ENCODE results near the gene SIX6. TPM values are rescaled to one million over a fixed set of nuclear protein-coding genes. Genes with fewer than 3 reads are reported as not detected.

The SIX6 gene
- total RNA-seq, 1 donor from 2014 or later = not detected

- no peaks in the 10 kb centered on the region for H4K20me1 ChIP-seq (ENCODE audit: insufficient read depth, low read length)
- H3K9ac ChIP-seq (ENCODE audit: low read length) = no peak overlapping the region
- DNase-seq (ENCODE audit: low read depth) (no peak), FAIRE-seq (no peak)
- Mint-ChIP-seq H3K27me3 (ENCODE audit: low read depth, unreplicated experiment) (peaks cover 58% of the 10 kb centered on the region), H3K4me1 (ENCODE audit: low read depth, unreplicated experiment) (no peaks in the 10 kb centered on the region), H3K9me3 (ENCODE audit: unreplicated experiment) (peaks cover 4% of the 10 kb centered on the region), H3K4me3 (ENCODE audit: unreplicated experiment) (peak overlapping the region; percentile 36), H3K27ac (ENCODE audit: unreplicated experiment) (no peak overlapping the region), H3K36me3 (ENCODE audit: low read depth, unreplicated experiment) (no peaks in the 10 kb centered on the region)
- peak overlapping the region; percentile 77 for H3K4me2 ChIP-seq (ENCODE audit: low read length)
- H3K4me1 ChIP-seq (ENCODE audit: insufficient read depth, low read length) = no peaks in the 10 kb centered on the region
- no peaks in the 10 kb centered on the region for H3K36me3 ChIP-seq (ENCODE audit: insufficient read depth, low read length)
- no peaks in the 10 kb centered on the region for H3K79me2 ChIP-seq (ENCODE audit: insufficient read depth, low read length)
- no peak overlapping the region for H3K27ac ChIP-seq (ENCODE audit: low read depth, low read length)
- H3K9me3 ChIP-seq (ENCODE audit: insufficient read depth, low read depth, low read length) = peaks cover 3% of the 10 kb centered on the region
- H2AFZ ChIP-seq (ENCODE audit: low read depth, low read length) = peak overlapping the region; percentile 26
- peaks cover 79% of the 10 kb centered on the region for H3K27me3 ChIP-seq (ENCODE audit: insufficient read depth, low read length)
- peak; percentile 94 for TF ChIP-seq EZH2 (IDR thresholded peaks at IDR 0.05; ENCODE audit: insufficient read depth, low read length)
- TF ChIP-seq CTCF (IDR thresholded peaks at IDR 0.05; ENCODE audit: insufficient read depth, low read depth, low read length) = no peak
- no peak overlapping the region for H3K4me3 ChIP-seq (ENCODE audit: insufficient read depth, low read depth, low read length)
Measured at GRCh38 chr14:60515511-60516289, 6.8 kb downstream of the SIX6 start.

GRCh38 chr14:60532442-60532841, 23.5 kb downstream of the SIX6 start:
- peaks cover 2% of the 10 kb centered on the region for H3K27me3 Mint-ChIP-seq (ENCODE audit: low read depth, unreplicated experiment)
- H4K20me1 ChIP-seq (ENCODE audit: insufficient read depth, low read length) = no peaks in the 10 kb centered on the region
- no peak overlapping the region for H2AFZ ChIP-seq (ENCODE audit: low read depth, low read length)
- no peak overlapping the region for H3K4me2 ChIP-seq (ENCODE audit: low read length)
- no peak overlapping the region for H3K4me3 ChIP-seq (ENCODE audit: insufficient read depth, low read depth, low read length)
- no peak overlapping the region for H3K9ac ChIP-seq (ENCODE audit: low read length)
- peaks cover 5% of the 10 kb centered on the region for H3K9me3 Mint-ChIP-seq (ENCODE audit: unreplicated experiment)
- no peak overlapping the region for H3K27ac Mint-ChIP-seq (ENCODE audit: unreplicated experiment)
- TF ChIP-seq EZH2 (IDR thresholded peaks at IDR 0.05; ENCODE audit: insufficient read depth, low read length) (no peak), CTCF (IDR thresholded peaks at IDR 0.05; ENCODE audit: insufficient read depth, low read depth, low read length) (no peak)
- H3K36me3 ChIP-seq (ENCODE audit: insufficient read depth, low read length) = no peaks in the 10 kb centered on the region
- H3K4me1 Mint-ChIP-seq (ENCODE audit: low read depth, unreplicated experiment) = no peaks in the 10 kb centered on the region
- H3K4me3 Mint-ChIP-seq (ENCODE audit: unreplicated experiment) = no peak overlapping the region
- H3K27ac ChIP-seq (ENCODE audit: low read depth, low read length) = no peak overlapping the region
- H3K36me3 Mint-ChIP-seq (ENCODE audit: low read depth, unreplicated experiment) = no peaks in the 10 kb centered on the region
- H3K79me2 ChIP-seq (ENCODE audit: insufficient read depth, low read length) = no peaks in the 10 kb centered on the region
- FAIRE-seq (no peak), DNase-seq (ENCODE audit: low read depth) (no peak)
- no peaks in the 10 kb centered on the region for H3K27me3 ChIP-seq (ENCODE audit: insufficient read depth, low read length)
- H3K9me3 ChIP-seq (ENCODE audit: insufficient read depth, low read depth, low read length) = no peaks in the 10 kb centered on the region
- no peaks in the 10 kb centered on the region for H3K4me1 ChIP-seq (ENCODE audit: insufficient read depth, low read length)

GRCh38 chr14:60537663-60538062, 28.7 kb downstream of the SIX6 start:
- Histone ChIP-seq H3K36me3 (ENCODE audit: insufficient read depth, low read length) (no peaks in the 10 kb centered on the region), H2AFZ (ENCODE audit: low read depth, low read length) (no peak overlapping the region), H3K4me1 (ENCODE audit: insufficient read depth, low read length) (no peaks in the 10 kb centered on the region), H3K27ac (ENCODE audit: low read depth, low read length) (no peak overlapping the region), H4K20me1 (ENCODE audit: insufficient read depth, low read length) (no peaks in the 10 kb centered on the region), H3K79me2 (ENCODE audit: insufficient read depth, low read length) (no peaks in the 10 kb centered on the region), H3K27me3 (ENCODE audit: insufficient read depth, low read length) (no peaks in the 10 kb centered on the region), H3K4me2 (ENCODE audit: low read length) (no peak overlapping the region), H3K9ac (ENCODE audit: low read length) (no peak overlapping the region), H3K4me3 (ENCODE audit: insufficient read depth, low read depth, low read length) (no peak overlapping the region), H3K9me3 (ENCODE audit: insufficient read depth, low read depth, low read length) (no peaks in the 10 kb centered on the region)
- no peak for FAIRE-seq
- H3K4me1 Mint-ChIP-seq (ENCODE audit: low read depth, unreplicated experiment) = no peaks in the 10 kb centered on the region
- peaks cover 5% of the 10 kb centered on the region for H3K9me3 Mint-ChIP-seq (ENCODE audit: unreplicated experiment)
- H3K4me3 Mint-ChIP-seq (ENCODE audit: unreplicated experiment) = no peak overlapping the region
- no peak overlapping the region for H3K27ac Mint-ChIP-seq (ENCODE audit: unreplicated experiment)
- no peaks in the 10 kb centered on the region for H3K27me3 Mint-ChIP-seq (ENCODE audit: low read depth, unreplicated experiment)
- no peaks in the 10 kb centered on the region for H3K36me3 Mint-ChIP-seq (ENCODE audit: low read depth, unreplicated experiment)
- DNase-seq (ENCODE audit: low read depth) = no peak
- TF ChIP-seq CTCF (IDR thresholded peaks at IDR 0.05; ENCODE audit: insufficient read depth, low read depth, low read length) (no peak), EZH2 (IDR thresholded peaks at IDR 0.05; ENCODE audit: insufficient read depth, low read length) (no peak)

Measured in astrocyte (in vitro differentiated cells and primary cell).